Fibroblast of mammary gland (primary cell): ENCODE data around the gene LURAP1L.

Source experiments
- DNase-seq: peaks from one replicate; pipeline ENCODE4 v3.0.0-alpha.2; 2010; ENCODE audit warnings: low read depth
- H3K4me3 ChIP-seq: 2 replicates; pipeline ENCODE4 v1.5.1; 2011; ENCODE audit warnings: low read depth, mild to moderate bottlenecking, low read length, moderate library complexity; ENCODE audit not compliant: control insufficient read depth
- TF ChIP-seq, protein P1 (sequence below): conservative IDR thresholded peaks from 2 replicates; pipeline ENCODE4 v1.5.1; 2011; ENCODE audit warnings: low read depth, low read length, inconsistent platforms; ENCODE audit not compliant: control insufficient read depth, insufficient read depth

Gene LURAP1L

DNA sequence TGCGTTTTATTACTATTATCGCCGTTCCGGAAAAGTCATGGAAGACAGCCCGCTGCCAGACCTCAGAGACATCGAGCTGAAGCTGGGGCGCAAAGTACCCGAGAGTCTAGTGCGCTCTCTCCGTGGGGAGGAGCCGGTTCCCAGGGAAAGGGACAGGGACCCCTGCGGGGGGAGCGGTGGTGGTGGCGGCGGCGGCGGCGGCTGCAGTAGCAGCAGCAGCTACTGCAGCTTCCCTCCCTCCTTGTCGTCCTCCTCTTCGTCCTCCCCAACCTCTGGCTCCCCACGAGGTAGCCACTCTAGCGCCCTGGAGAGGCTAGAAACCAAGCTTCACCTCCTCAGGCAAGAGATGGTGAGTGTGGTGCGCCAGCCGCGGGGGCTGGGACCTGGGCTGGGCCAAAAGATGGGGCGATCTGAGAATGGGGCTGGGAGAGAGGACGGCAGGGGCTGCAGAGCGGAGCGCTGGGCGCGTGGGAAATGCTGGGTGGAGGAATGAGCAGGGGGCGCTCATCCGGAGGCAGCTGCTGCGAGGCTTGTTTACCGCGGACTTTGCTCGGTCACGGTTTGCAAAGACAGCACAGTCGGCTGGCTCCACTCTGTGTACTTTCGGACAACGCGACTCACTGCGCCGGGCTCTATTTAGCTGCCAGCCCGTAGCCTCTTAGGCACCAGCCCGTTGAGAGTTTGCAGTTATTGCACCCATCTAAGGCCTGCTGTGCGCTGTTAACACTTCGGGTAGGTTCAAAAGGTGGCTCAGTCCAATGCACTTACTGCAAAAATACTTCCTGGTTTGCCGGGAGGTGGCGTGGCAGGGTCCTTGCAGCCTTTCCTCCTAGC is 1.1 kb downstream of the LURAP1L start:
- peak overlapping the region; percentile 83 for H3K4me3 ChIP-seq
- TF ChIP-seq, protein P1, sequence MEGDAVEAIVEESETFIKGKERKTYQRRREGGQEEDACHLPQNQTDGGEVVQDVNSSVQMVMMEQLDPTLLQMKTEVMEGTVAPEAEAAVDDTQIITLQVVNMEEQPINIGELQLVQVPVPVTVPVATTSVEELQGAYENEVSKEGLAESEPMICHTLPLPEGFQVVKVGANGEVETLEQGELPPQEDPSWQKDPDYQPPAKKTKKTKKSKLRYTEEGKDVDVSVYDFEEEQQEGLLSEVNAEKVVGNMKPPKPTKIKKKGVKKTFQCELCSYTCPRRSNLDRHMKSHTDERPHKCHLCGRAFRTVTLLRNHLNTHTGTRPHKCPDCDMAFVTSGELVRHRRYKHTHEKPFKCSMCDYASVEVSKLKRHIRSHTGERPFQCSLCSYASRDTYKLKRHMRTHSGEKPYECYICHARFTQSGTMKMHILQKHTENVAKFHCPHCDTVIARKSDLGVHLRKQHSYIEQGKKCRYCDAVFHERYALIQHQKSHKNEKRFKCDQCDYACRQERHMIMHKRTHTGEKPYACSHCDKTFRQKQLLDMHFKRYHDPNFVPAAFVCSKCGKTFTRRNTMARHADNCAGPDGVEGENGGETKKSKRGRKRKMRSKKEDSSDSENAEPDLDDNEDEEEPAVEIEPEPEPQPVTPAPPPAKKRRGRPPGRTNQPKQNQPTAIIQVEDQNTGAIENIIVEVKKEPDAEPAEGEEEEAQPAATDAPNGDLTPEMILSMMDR: peak; percentile 52
- DNase-seq: peak; percentile 92

DNA sequence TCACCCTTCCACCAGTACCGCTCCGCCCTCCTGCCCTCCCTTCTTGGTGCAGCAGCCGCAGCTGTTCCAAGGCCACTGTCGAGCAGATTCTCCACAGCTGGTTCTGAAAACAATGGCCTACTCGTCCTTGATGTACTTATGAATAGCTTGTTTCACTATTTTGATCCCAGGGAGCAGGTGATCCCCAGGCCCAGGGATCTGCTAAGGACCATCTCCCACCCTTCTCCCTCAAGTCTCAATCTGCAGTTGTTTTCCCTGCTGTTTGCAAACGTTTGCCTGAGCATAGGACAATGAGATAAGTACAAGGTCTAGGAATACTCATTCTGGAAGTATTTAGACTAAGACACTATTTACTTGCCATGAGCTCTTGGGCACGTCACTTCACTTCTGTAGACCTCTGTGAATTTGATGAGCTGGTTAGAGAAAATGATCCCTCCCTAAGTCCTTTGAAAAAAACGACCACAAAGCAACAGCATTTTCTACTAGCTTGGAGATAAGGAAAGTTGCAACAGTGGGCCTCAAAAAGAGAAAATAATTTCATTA is 1.8 kb downstream of the LURAP1L start:
- peak overlapping the region; percentile 83 for H3K4me3 ChIP-seq
- TF ChIP-seq, protein P1: no peak
- DNase-seq: peak; percentile 71

DNA sequence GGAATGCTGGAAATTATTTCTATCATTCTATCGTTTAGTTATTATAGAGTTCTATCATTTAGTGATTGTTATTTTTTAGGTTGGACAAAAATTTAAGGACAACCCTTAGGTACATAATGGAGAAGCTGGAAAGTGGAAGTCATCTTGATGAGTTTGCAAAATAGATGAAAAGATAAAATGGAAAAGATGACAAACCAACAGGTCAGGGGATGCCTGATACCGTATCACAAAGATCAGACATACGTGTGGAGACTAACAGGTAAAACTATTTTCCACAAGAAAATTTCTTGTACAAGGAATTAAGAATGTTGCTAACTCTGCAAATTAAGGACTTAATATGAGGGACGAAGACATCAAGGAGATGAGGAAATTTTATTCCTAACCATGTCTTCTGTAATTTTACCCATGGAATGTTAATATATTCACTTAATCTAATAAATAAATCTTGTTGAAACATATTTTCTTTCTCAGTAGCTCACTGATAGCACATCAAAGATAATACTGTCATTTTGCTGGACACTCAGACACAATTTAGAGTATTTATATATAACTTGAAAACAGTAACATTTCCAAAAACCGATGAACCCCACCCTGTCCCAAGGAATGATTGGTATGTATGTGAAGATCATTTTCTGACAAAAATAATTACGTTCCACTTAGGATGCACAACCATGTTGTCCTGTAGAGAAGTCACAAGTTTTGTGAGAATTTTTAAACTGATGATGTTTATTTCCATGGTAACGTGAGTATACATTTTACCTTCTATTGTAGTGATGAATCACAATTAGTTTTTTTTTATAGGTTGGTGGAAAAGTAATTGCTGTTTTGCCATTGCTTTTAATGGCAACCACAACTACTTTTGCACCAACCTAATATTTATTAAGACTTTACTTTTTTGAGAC is 2.6 kb downstream of the LURAP1L start:
- no peak for DNase-seq
- TF ChIP-seq, protein P1: no peak
- peak overlapping the region; percentile 83 for H3K4me3 ChIP-seq

DNA sequence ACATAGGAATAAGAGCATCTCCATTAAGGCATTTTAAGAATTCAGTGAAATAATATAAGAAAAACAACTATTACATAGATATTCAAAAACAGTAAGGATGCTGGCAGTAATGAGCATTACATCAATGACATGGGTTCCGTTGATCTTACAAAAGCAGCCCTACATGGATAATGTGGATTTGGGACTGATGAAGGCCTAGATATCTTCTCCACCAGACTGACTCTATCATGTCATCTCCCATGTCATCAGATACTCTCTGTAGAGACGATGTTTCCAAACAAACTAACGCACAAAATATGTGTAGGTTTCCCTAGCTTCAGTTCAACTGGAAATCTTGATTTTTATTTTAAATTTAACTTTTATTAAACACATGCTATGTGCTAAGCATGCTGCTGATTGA is 3.6 kb downstream of the LURAP1L start:
- DNase-seq: no peak
- H3K4me3 ChIP-seq: no peak overlapping the region
- TF ChIP-seq, protein P1: no peak

DNA sequence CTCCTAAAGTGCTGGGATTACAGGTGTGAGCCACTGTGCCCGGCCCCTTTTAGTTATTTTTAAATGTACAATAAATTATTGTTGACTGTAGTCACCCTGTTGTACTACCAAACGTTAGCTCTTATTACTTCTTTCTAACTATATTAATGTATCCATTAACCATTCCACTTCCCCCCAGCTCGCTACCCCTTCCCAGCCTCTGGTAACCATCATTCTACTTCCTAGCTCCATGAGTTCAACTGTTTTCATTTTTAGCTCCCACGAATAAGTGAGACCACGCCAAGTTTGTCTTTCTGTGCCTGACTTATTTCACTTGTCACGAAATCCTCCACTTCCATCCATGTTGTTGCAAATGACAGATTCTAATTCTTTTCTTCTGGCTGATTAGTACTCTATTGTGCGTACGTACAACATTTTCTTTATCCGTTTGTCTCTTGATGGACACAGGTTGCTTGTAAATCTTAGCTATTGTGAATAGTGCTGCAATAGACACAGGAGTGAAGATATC is 6.5 kb downstream of the LURAP1L start:
- DNase-seq: no peak
- no peak overlapping the region for H3K4me3 ChIP-seq
- TF ChIP-seq, protein P1: no peak

DNA sequence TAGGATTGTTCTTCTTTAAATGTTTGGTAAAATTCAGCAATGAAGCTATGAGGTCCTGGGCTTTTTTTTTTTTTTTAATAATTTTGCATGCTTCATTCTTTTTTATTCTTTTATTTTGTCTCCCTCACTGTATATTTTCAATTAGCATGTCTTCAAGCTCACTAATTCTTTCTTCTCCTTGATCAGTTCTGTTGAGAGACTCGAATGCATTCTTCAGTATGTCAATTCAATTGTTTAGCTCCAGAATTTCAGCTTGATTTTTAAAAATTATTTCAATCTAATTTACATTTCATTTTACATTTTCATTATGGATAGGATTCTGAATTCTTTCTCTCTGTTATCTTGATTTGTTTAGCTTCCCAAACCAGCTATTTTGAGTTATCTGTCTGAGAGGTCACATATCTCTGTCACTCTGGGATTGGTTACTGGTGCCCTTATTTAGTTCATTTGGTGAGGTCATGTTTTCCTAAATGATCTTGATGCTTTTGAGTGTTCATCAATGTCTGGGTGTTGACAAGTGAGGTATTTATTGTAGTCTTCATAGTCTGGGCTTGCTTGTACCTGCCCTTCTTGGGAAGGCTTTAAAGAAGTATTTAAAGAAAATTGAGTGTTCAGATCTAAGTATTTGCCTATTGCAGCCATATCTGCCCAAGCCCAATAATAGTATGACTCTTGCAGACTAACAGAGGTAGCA is 9.1 kb downstream of the LURAP1L start:
- H3K4me3 ChIP-seq: no peak overlapping the region
- TF ChIP-seq, protein P1: no peak

More for the DNA sequence above, 9.1 kb downstream of the LURAP1L start:
- no peak for DNase-seq
